GM21381 (cell line): ENCODE results near the gene FAM3B.

Source experiments
- ATAC-seq: cut with Tn5 transposase; IDR thresholded peaks from one replicate; pipeline ENCODE4 v1.9.1; 2021; ENCODE audit warnings: mild to moderate bottlenecking, moderate library complexity; ENCODE audit not compliant: unreplicated experiment

The FAM3B gene

GRCh38 chr21:41367301-41367944 lies 50.8 kb downstream of the FAM3B start:
- peak; percentile 10 for ATAC-seq

- peak; percentile 65 for ATAC-seq
Observed at GRCh38 chr21:41367945-41368734, 51.5 kb downstream of the FAM3B start.

GRCh38 chr21:41368735-41369104 lies 52.1 kb downstream of the FAM3B start:
- no peak for ATAC-seq

DNA sequence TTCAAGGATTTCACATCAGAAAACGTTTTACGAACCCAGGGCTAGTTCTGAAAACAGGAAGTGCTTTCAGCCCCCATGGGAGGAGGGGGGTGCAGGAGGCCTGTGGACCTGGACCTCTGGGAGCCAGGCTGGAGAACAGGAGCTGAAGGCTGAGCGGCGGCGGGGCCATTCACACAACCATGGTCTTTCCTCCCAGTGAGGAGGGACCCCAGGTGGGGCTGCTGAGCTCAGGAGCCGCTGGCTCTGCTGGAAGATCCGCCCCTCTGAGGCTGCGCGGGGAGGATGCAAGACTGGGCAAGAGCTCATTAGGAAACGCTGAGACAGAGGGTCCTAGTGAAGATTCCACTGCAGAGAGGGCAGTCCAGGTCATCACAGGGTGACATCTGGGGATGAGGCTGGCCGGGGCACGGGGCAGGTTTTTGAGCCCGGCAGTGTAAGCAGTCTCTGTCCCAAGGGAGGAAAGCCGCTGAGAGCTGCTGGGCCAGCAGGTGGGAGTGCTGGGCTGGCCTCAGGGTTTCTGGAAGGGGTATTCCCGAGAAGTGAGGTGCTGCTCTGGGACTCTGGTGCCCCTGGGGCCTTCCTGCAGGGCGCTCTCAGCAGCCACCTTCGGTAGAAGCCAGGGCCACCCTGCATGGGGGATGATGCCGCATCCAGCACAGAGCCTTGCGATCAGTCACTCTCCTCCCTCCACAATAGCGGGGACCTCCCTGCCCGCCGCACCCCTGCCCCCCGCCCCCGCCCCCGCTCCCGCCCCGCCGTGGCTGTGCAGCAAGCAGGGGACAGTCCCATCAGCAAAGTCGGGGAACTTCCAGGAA lies 52.7 kb downstream of the FAM3B start:
- ATAC-seq = peak; percentile 32

DNA sequence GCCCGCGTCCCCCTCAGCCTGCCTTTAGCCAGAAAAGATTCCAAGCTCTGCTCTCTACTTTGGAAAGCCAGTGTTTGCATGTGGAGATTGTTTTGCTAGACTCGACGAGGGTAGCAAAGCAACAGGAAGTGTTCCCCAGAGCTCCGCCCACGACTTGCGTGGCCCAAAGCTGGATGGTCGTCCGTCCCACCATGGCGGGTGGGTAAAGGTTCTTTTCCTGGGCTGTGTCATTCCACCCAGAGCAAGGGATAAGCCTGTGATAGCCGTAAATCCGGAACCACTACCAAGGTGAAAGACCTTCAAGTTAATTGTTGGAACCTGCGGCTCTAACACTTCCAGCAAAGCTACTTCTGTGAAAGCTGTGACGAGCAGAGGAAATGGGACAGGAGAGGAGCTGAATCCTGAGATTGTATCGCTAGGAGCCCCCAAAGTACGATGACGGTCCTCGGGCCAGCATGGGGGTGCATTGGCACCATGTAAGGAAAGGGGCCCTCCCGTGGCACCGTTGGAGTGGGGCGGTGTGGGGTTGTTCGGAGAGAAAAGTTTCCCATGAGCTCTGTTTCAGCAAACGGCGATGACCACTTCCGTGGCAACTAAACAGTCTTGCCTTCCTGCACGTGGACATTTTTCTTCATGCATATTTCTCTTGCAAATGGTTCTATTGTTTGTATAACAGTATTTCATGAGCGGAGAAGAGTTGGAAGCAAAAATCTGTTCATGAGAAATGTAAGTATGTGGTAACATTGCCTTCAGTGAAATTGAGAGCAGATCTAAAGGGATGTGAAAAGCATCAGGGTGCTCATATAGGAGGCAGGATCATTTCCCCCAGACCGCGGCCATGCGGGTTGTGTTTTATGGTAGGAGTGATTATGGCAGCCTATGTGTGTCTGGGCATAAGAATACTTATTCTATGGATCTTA lies 53.6 kb downstream of the FAM3B start:
- peak; percentile 1 for ATAC-seq

GRCh38 chr21:41370840-41371684 lies 54.5 kb downstream of the FAM3B start:
- no peak for ATAC-seq

GRCh38 chr21:41371685-41372030 lies 55.1 kb downstream of the FAM3B start:
- no peak for ATAC-seq

- no peak for ATAC-seq
Observed at GRCh38 chr21:41373253-41373652, 56.7 kb downstream of the FAM3B start.

- ATAC-seq = no peak
Observed at GRCh38 chr21:41373763-41374162, 57.2 kb downstream of the FAM3B start.

GRCh38 chr21:41374177-41374712 lies 57.6 kb downstream of the FAM3B start:
- ATAC-seq = no peak

- no peak for ATAC-seq
Observed at GRCh38 chr21:41374867-41375533, 58.4 kb downstream of the FAM3B start.

DNA sequence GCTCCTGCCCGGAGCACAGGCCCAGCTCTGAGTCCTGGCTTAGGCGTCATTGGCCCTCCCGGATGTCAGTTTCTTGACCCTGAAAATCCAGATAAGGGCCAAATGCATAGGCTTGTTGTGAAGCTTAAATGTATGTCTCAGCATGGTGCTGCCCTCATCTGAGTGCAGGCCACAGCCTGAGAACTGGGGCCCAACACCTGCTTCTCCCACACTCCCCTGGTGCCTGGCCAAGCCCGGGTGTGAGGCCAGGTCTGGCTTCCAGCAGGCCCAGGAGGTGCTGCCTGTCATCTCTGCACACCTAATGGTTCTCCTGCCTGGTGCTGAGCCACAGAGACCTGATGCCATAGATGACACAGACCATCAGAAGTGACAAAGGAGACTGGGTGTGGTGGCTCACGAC lies 59.3 kb downstream of the FAM3B start:
- no peak for ATAC-seq

- no peak for ATAC-seq
Observed at GRCh38 chr21:41377715-41378114, 61.1 kb downstream of the FAM3B start.

- no peak for ATAC-seq
Observed at GRCh38 chr21:41378849-41379248, 62.2 kb downstream of the FAM3B start.

- ATAC-seq = no peak
Observed at GRCh38 chr21:41379901-41380300, 63.3 kb downstream of the FAM3B start.

GRCh38 chr21:41381731-41382130 lies 65.1 kb downstream of the FAM3B start:
- ATAC-seq = no peak

DNA sequence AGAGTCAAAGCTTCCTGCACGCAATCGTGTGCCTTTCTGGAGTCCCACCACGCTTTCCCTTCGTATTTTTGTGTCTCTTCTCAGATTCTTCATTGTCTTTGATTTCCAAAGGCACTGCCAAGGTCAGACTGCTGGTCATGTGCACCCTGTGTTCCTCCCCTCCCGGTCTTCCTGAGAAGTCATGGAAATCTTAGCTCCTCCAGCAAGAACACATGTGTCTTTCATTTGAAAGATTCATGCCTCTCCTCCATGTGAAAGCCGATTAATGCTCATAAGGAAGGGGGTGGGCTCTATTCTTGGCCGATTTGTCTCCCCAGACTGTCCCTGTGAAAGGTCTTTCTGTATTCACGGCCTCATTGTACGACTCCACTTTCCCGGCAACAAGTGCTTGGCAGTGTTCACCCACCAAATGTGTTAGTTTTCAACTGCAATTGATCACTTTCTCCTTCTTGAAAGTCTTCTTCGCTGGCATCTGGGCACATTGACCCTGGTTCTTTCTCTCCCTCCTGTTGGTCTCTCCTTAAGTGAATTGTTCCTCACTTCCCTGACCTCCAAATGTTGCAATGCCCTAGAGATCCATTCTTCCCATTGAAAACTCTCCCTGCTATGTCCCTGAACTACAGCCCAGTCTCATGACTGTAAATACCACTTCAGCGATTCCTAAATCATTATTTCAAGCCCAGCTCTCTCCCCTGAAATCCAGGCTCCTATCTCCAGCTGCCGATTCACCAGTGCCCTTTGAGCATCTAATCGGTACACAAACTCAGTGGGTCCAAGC lies 70.6 kb downstream of the FAM3B start:
- no peak for ATAC-seq

DNA sequence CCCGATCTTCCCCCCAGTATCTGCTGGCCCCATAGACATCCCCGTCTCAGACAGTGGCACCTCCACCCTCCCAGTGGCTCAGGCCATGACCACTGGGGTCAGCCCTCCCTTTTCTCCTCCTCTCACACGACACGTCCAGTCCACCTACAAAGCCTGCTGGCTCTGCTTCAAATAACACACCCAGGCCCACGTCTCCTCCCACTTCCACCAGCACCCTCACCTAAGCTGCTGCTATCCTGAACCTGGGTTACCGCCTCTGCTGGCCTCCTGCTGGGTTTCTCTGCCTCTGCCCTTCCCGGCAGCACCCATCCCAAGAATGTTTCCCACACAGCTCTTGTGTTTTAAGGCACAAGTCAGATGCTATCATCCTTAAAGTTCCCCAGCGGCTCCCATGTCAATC lies 71.2 kb downstream of the FAM3B start:
- ATAC-seq = no peak
